HG03097 (cell line): ENCODE data around the gene SPRYD7.
A peak's percentile ranks its signal among the peaks of the same experiment; 100 is the strongest.
"Not testable (repeated sequence)": the region's sequence is repeated elsewhere in the genome, so short reads cannot be mapped to it uniquely, and the experiment has no call there.

Experiments
- ATAC-seq: cut with Tn5 transposase; IDR thresholded peaks from one replicate; pipeline ENCODE4 v1.9.1; 2021; ENCODE audit not compliant: unreplicated experiment, low FRiP score

The SPRYD7 gene

GRCh38 chr13:49936075-49936967, at the start of gene SPRYD7:
SPRYD7 (minus strand) TSS chr13:49936340; CDS start chr13:49936235, 105 bp downstream.
- ATAC-seq = peak; percentile 99

- ATAC-seq = no peak
Observed at GRCh38 chr13:49985129-49985528, 49.0 kb upstream of the SPRYD7 start.

- no peak for ATAC-seq
Observed at GRCh38 chr13:49980266-49980665, 44.1 kb upstream of the SPRYD7 start.

GRCh38 chr13:49977992-49978391, 41.9 kb upstream of the SPRYD7 start:
- no peak for ATAC-seq

- no peak for ATAC-seq
Observed at GRCh38 chr13:49976314-49977258, 40.4 kb upstream of the SPRYD7 start.

GRCh38 chr13:49975826-49976225, 39.7 kb upstream of the SPRYD7 start:
- ATAC-seq = no peak

GRCh38 chr13:49972709-49973108, 36.6 kb upstream of the SPRYD7 start:
- no peak for ATAC-seq

- no peak for ATAC-seq
Observed at GRCh38 chr13:49967456-49967855, 31.3 kb upstream of the SPRYD7 start.

- ATAC-seq = no peak
Observed at GRCh38 chr13:49958321-49958720, 22.2 kb upstream of the SPRYD7 start.

- ATAC-seq = no peak
Observed at GRCh38 chr13:49956131-49956530, 20.0 kb upstream of the SPRYD7 start.

GRCh38 chr13:49954674-49955455, 18.7 kb upstream of the SPRYD7 start:
- no peak for ATAC-seq

GRCh38 chr13:49953560-49953959, 17.4 kb upstream of the SPRYD7 start:
- no peak for ATAC-seq

- ATAC-seq = no peak
Observed at GRCh38 chr13:49951754-49952535, 15.8 kb upstream of the SPRYD7 start.

GRCh38 chr13:49948777-49949270, 12.7 kb upstream of the SPRYD7 start:
- ATAC-seq = not testable (repeated sequence)

GRCh38 chr13:49939321-49939720, 3.2 kb upstream of the SPRYD7 start:
- ATAC-seq = no peak

- ATAC-seq = no peak
Observed at GRCh38 chr13:49938921-49939320, 2.8 kb upstream of the SPRYD7 start.

- ATAC-seq = no peak
Observed at GRCh38 chr13:49938314-49938713, 2.2 kb upstream of the SPRYD7 start.

- peak; percentile 16 for ATAC-seq
Observed at GRCh38 chr13:49936968-49937273, 781 bp upstream of the SPRYD7 start.

- peak; percentile 6 for ATAC-seq
Observed at GRCh38 chr13:49935171-49936074, 717 bp downstream of the SPRYD7 start.
